HepG2 (cell line): ENCODE results near the gene GLYATL1B. TPM values are rescaled to one million over a fixed set of nuclear protein-coding genes. Genes with fewer than 3 reads are reported as not detected.

ENCODE experiments used
- ATAC-seq: fragments of 200-7000 bp; cut with Tn5 transposase; 3 replicates; pipeline ENCODE4 v1.9.1; 2020; ENCODE audit warnings: mild to moderate bottlenecking, moderate library complexity
- BruUV-seq: library from RNA; stranded (reverse); fragments of 400-500 nt; replicated peaks from 2 replicates; lab custom pipeline; 2021; lab: Mats Ljungman, UMichigan
- CTCF ChIA-PET: fragments of 300-600 bp; formaldehyde crosslinking; extraction: SDS; loops from one replicate; lab custom pipeline; 2021; ENCODE audit warnings: low total read pairs, inconsistent platforms, low intra/inter-chr PET ratio; lab: Yijun Ruan, JAX
- POLR2A ChIA-PET: fragments of 350-600 bp; sonication (Branson Sonifier 250); formaldehyde crosslinking; loops from one replicate; lab custom pipeline; 2020; ENCODE audit warnings: antibody characterized with exemption, inconsistent platforms; lab: Yijun Ruan, JAX
- DNase-seq: peaks from one replicate; pipeline ENCODE4 v3.0.0-alpha.2; 2015; ENCODE audit warnings: low spot score
- FAIRE-seq: peaks from 3 replicates; lab custom pipeline; 2011; peaks lifted over from hg19 to GRCh38; lab: Jason Lieb, UNC
- H2AFZ ChIP-seq: one replicate; pipeline ENCODE4 v1.6.1; 2011; ENCODE audit warnings: low read length, inconsistent platforms
- H3K27ac ChIP-seq: fragments of 300-600 bp; 3 replicates; pipeline ENCODE4 v1.8.0; 2011; ENCODE audit warnings: mixed run types, mild to moderate bottlenecking, mixed read lengths, low read length, inconsistent platforms; ENCODE audit not compliant: insufficient read depth; ENCODE audit errors: extremely low read length
- H3K27me3 ChIP-seq, 2 experiments: fragments of 200-600 bp in 1 of 2; 2 replicates in 1 of 2; 3 replicates in 1 of 2; pipeline versions ENCODE4 v1.6.0 to v1.8.0; 2011; ENCODE audit warnings: low read length in 2 of 2, mild to moderate bottlenecking in 2 of 2, moderate library complexity in 2 of 2, inconsistent platforms in 1 of 2; ENCODE audit not compliant: insufficient read depth in 2 of 2, control insufficient read depth in 1 of 2
- H3K36me3 ChIP-seq, 2 experiments: fragments of 200-600 bp in 1 of 2; replicated peaks in 1 of 2; 2 replicates in 1 of 2; 3 replicates in 1 of 2; pipeline versions ENCODE4 v1.5.1 to v1.8.0; 2011; ENCODE audit warnings: low read length in 2 of 2, inconsistent platforms in 1 of 2; ENCODE audit not compliant: insufficient read depth in 2 of 2, control insufficient read depth in 1 of 2
- H3K4me1 ChIP-seq: 2 replicates; pipeline ENCODE4 v1.5.1; 2012; ENCODE audit warnings: low read length, inconsistent platforms; ENCODE audit not compliant: insufficient read depth
- H3K4me2 ChIP-seq: 2 replicates; pipeline ENCODE4 v1.6.0; 2011; ENCODE audit warnings: low read depth, low read length, inconsistent platforms
- H3K4me3 ChIP-seq, 3 experiments: fragments of 200-600 bp in 1 of 3; sonication (generic), shearing (Covaris generic) in 1 of 3; replicated peaks in 1 of 3; 2 replicates each; pipeline ENCODE4 v1.5.1; 2011 to 2016; ENCODE audit warnings: low read length in 3 of 3, inconsistent platforms in 2 of 3, low read depth in 2 of 3, mild to moderate bottlenecking in 2 of 3, control low read depth in 1 of 3, mixed read lengths in 1 of 3; ENCODE audit not compliant: insufficient read depth in 1 of 3
- H3K79me2 ChIP-seq: one replicate; pipeline ENCODE4 v1.6.1; 2011; ENCODE audit warnings: low read length, inconsistent platforms; ENCODE audit not compliant: insufficient read depth
- H3K9ac ChIP-seq: 2 replicates; pipeline ENCODE4 v1.6.0; 2011; ENCODE audit warnings: mild to moderate bottlenecking, low read depth, low read length, inconsistent platforms; ENCODE audit not compliant: insufficient read depth
- H3K9me3 ChIP-seq: 2 replicates; pipeline ENCODE4 v1.5.1; 2012; ENCODE audit warnings: mild to moderate bottlenecking, low read length
- H4K20me1 ChIP-seq: 2 replicates; pipeline ENCODE4 v1.6.0; 2011; ENCODE audit warnings: inconsistent platforms, mild to moderate bottlenecking, low read length, moderate library complexity; ENCODE audit not compliant: insufficient read depth
- BRCA1 ChIP-seq: sonication (generic); formaldehyde crosslinking; IDR thresholded peaks from 2 replicates; pipeline ENCODE4 v1.4.0; 2020; ENCODE audit warnings: missing genetic modification reagents
- ELF4 ChIP-seq: sonication (generic); formaldehyde crosslinking; IDR thresholded peaks from 2 replicates; pipeline ENCODE4 v1.5.0; 2020; ENCODE audit warnings: missing genetic modification reagents, mild to moderate bottlenecking, moderate library complexity, borderline replicate concordance
- KMT2B ChIP-seq: IDR thresholded peaks from 2 replicates; pipeline ENCODE4 v1.6.1; 2016; ENCODE audit warnings: missing genetic modification reagents, missing compliant biosample characterization
- MEIS2 ChIP-seq: sonication (generic); formaldehyde crosslinking; IDR thresholded peaks from 2 replicates; pipeline ENCODE4 v1.9.0; 2021; ENCODE audit warnings: mild to moderate bottlenecking, missing genetic modification reagents
- NFYB ChIP-seq: sonication (generic); formaldehyde crosslinking; IDR thresholded peaks from 2 replicates; pipeline ENCODE4 v1.4.0; 2020; ENCODE audit warnings: missing genetic modification reagents
- PAX8 ChIP-seq: sonication (generic); formaldehyde crosslinking; IDR thresholded peaks from 2 replicates; pipeline ENCODE4 v1.8.0; 2022; ENCODE audit warnings: mild to moderate bottlenecking, missing genetic modification reagents, borderline replicate concordance
- TAF1 ChIP-seq: sonication (generic); formaldehyde crosslinking; IDR thresholded peaks from 2 replicates; pipeline ENCODE4 v1.4.0; 2020; ENCODE audit warnings: missing genetic modification reagents
- ZNF343 ChIP-seq: sonication (generic); formaldehyde crosslinking; IDR thresholded peaks from 2 replicates; pipeline ENCODE4 v1.4.0; 2020; ENCODE audit warnings: mild to moderate bottlenecking, missing genetic modification reagents
- ZNF562 ChIP-seq: sonication (generic); formaldehyde crosslinking; IDR thresholded peaks from 2 replicates; pipeline ENCODE4 v1.8.0; 2022; ENCODE audit warnings: missing genetic modification reagents, borderline replicate concordance
- ZNF761 ChIP-seq: sonication (generic); formaldehyde crosslinking; conservative IDR thresholded peaks from 2 replicates; pipeline ENCODE4 v1.4.0; 2020; ENCODE audit warnings: mild to moderate bottlenecking, missing genetic modification reagents
- WGBS: methylation state at CpG from one replicate; pipeline ENCODE4 v1.1.6; 2017; ENCODE audit warnings: low lambda C conversion rate; 5-methylcytosine and 5-hydroxymethylcytosine counted together
- in situ Hi-C: cut with HindIII; loops from 2 replicates; pipeline ENCODE4 v1.10.0; 2017; ENCODE audit warnings: low pct_unique_long_range_greater_than_20kb; ENCODE audit not compliant: extremely low pct_ligation_motif_present
- intact Hi-C: fragments of 100-400 bp; cut with micrococcal nuclease; formaldehyde crosslinking; loops from one replicate; pipeline ENCODE4 v1.10.0; 2022; ENCODE audit not compliant: unreplicated experiment
- polyA plus RNA-seq, 8 experiments: library from polyadenylated mRNA; depleted of rRNA in 3 of 8; stranded (reverse) in 7 of 8; unstranded in 1 of 8; fragments of >200 nt; fragmentation: Illumina TruSeq in 4 of 8; extraction: Trizol in 4 of 8; gene quantifications; 2 replicates each; pipeline versions ENCODE4 v1.2.1 to v1.2.3, GENCODE V29; 2011 to 2016; ENCODE audit warnings: low read depth in 4 of 8, missing spikeins in 1 of 8, mixed read lengths in 1 of 8; ENCODE audit not compliant: insufficient read depth in 1 of 8
- total RNA-seq, 5 experiments: library from RNA; depleted of rRNA; stranded (reverse); fragments of >200 nt; fragmentation: Illumina TruSeq; extraction: Trizol; gene quantifications; 2 replicates each; pipeline ENCODE4 v1.2.3, GENCODE V29; 2016; ENCODE audit warnings: low read depth in 1 of 5
- TF ChIP-seq, protein P1 (sequence below): sonication (generic); formaldehyde crosslinking; IDR thresholded peaks from 2 replicates; pipeline ENCODE4 v1.4.0; 2020; ENCODE audit warnings: low read depth, missing genetic modification reagents
- TF ChIP-seq, protein P2 (sequence below): sonication (generic); formaldehyde crosslinking; IDR thresholded peaks from 2 replicates; pipeline ENCODE4 v1.4.0; 2020; ENCODE audit warnings: missing genetic modification reagents

The GLYATL1B gene
- total and polyA plus RNA-seq, 2 of the 13 experiments (the other 11 are each of a cell fraction or from before 2014, with no cell fraction given) = not detected

DNA sequence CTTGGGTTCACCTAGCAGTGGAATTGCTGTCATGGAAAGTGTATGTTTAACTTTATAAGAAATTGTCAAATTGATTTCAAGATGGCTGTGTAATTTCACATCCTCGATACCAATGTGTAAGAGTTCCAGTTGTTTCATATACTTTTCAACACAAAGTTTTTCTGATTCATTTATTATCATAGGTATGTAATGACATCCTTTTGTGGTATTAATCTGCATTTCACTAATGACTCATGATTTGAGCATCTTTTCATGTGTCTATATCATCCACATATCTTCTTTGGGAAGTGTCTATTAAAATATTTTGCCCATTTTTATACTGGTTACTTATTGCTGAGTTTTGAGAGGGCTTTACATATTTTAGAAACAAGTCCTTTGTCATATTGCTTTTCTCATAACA lies 17.0 kb upstream of the GLYATL1B start (continued):
- TF ChIP-seq ELF4 (no peak), BRCA1 (CRISPR knock-in tag) (no peak), TAF1 (CRISPR knock-in tag) (no peak)
- TF ChIP-seq, protein P1, sequence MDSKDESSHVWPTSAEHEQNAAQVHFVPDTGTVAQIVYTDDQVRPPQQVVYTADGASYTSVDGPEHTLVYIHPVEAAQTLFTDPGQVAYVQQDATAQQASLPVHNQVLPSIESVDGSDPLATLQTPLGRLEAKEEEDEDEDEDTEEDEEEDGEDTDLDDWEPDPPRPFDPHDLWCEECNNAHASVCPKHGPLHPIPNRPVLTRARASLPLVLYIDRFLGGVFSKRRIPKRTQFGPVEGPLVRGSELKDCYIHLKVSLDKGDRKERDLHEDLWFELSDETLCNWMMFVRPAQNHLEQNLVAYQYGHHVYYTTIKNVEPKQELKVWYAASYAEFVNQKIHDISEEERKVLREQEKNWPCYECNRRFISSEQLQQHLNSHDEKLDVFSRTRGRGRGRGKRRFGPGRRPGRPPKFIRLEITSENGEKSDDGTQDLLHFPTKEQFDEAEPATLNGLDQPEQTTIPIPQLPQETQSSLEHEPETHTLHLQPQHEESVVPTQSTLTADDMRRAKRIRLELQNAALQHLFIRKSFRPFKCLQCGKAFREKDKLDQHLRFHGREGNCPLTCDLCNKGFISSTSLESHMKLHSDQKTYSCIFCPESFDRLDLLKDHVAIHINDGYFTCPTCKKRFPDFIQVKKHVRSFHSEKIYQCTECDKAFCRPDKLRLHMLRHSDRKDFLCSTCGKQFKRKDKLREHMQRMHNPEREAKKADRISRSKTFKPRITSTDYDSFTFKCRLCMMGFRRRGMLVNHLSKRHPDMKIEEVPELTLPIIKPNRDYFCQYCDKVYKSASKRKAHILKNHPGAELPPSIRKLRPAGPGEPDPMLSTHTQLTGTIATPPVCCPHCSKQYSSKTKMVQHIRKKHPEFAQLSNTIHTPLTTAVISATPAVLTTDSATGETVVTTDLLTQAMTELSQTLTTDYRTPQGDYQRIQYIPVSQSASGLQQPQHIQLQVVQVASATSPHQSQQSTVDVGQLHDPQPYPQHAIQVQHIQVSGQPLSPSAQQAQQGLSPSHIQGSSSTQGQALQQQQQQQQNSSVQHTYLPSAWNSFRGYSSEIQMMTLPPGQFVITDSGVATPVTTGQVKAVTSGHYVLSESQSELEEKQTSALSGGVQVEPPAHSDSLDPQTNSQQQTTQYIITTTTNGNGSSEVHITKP (CRISPR knock-in tag) = no peak

DNA sequence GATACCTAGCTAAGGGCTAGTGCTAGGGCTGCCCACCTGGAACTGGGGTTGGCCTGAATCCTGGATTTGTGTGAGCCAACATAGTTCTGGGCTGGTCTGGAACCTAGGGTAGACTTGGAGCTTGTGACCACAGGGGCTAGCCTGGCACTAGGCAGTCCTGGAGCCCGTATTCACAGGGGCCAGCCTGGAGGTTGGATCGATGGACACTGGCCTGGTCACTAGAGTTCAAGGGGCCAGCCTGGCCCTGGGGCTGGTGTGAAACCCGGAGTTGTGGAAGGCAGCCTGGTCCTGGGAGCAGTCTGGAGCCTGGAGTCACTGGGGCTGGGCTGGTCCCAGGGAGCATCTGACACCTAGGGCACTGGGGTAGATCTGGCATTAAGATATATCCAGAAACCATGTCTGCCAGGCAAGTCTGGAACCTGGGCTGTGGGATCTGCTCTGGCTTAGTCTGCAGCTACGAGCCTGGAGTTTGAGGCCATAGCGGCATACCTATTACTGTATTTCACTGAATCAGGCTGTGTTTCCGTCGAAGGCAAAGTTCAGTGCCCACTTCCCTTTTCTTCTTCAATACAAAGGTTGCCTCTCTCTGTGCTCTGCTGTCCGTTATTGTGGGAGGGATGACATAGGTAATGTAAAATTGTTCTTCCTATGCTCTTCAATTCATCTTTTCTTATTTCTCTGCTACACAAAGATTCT lies 9.1 kb upstream of the GLYATL1B start:
- WGBS = 18% methylated on average over 5 of the region's 8 CpGs
- Histone ChIP-seq H3K4me1 (no peaks in the 10 kb centered on the region), H3K27me3 (no peaks in the 10 kb centered on the region), H3K27ac (no peak overlapping the region), H3K36me3 (no peaks in the 10 kb centered on the region), H3K4me3 (no peak overlapping the region), H2AFZ (no peak overlapping the region), H3K79me2 (no peaks in the 10 kb centered on the region), H3K4me2 (no peak overlapping the region; the same call in 1 of the 2 replicates), H3K9ac (no peak overlapping the region), H3K9me3 (no peaks in the 10 kb centered on the region), H4K20me1 (no peaks in the 10 kb centered on the region)
- 0 out of 3 replicates have a peak, but pooled peaks have one; percentile 35 for ATAC-seq
- no peak for FAIRE-seq
- ChIA-PET CTCF (no interaction called here), POLR2A (no interaction called here)
- DNase-seq = no peak
- intact Hi-C loops = no loop called here
- in situ Hi-C loops = no loop called here
- no TSS peak for BruUV-seq
- TF ChIP-seq KMT2B (CRISPR knock-in tag) (no peak), NFYB (no peak), ZNF761 (CRISPR knock-in tag) (no peak), ZNF562 (no peak), PAX8 (no peak), MEIS2 (no peak), ZNF343 (CRISPR knock-in tag) (no peak)
- TF ChIP-seq, protein P2, sequence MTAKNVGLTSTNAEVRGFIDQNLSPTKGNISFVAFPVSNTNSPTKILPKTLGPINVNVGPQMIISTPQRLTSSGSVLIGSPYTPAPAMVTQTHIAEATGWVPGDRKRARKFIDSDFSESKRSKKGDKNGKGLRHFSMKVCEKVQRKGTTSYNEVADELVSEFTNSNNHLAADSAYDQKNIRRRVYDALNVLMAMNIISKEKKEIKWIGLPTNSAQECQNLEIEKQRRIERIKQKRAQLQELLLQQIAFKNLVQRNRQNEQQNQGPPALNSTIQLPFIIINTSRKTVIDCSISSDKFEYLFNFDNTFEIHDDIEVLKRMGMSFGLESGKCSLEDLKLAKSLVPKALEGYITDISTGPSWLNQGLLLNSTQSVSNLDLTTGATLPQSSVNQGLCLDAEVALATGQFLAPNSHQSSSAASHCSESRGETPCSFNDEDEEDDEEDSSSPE (CRISPR knock-in tag) = no peak
